HG03025 (cell line): ENCODE measurements around the gene CTNNBL1.
A peak's percentile ranks its signal among the peaks of the same experiment; 100 is the strongest.

ENCODE experiments used
- ATAC-seq: cut with Tn5 transposase; IDR thresholded peaks from one replicate; pipeline ENCODE4 v1.9.1; 2021; ENCODE audit warnings: mild to moderate bottlenecking, moderate library complexity; ENCODE audit not compliant: unreplicated experiment, low FRiP score

Gene CTNNBL1

GRCh38 chr20:37774156-37774555 lies 80.3 kb downstream of the CTNNBL1 start:
- ATAC-seq, result no peak

DNA sequence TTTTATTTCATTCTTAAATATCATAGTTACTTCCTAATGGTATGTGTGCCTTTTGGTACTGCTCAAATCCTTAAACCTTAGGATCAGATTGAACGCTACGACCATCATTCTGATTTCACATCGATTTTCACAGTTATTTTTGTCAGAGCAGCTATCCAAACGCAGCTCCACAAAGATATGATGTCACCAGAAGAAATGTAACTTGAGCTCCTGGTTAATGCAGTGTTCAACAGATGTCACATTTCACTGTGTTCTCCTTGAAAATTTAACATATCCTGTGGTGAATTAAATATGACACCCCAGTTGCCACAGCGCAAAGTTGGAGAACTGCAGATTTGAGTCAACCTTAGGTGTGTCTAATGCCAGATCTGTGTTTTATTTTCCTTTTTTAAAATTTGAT lies 81.4 kb downstream of the CTNNBL1 start:
- no peak for ATAC-seq

- ATAC-seq, result no peak
These were observed 82.2 kb downstream of the CTNNBL1 start for GRCh38 chr20:37776049-37776448.

GRCh38 chr20:37776526-37776925 lies 82.7 kb downstream of the CTNNBL1 start:
- no peak for ATAC-seq

DNA sequence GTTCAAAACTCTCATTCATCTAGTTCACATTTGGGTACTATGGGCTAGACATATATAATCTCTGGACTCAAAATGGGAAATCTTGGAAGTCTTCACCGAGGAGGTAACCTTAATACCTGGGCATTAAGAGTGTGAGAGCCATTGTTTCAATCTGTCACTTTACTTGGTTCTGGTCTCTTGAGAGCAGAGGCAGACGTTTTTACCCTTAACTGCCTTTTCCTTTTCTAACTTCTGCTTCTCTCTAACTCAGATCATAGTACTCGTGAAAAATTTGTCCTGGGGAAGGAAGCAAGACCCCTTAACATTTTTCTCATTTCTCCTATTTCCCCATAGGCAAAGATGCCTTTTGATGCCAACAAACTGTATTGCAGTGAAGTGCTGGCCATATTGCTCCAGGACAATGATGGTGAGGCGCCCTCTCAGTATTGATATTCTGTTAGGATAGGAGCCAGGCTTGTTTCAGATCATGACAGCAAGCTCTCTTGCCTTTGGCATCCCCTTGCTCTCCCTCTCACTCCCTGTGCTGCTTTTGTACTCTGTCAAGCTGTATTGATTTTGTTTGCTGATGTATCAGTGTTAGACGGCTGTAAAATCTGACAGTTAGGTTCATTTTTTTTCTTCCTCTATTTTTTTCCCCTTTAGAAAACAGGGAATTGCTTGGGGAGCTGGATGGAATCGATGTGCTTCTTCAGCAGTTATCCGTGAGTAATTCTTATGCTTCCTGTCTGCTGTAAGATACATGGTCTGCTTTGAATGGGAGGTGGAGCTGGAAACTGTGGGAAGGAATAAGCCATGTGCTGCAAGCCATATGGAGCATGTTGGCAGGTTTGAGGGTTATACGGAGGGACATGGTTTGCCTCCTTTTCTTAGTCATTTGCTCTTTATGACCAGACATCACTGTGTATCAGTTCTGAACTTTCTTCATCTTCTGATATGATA lies 83.5 kb downstream of the CTNNBL1 start:
- ATAC-seq, result no peak

- ATAC-seq, result no peak
These were observed 84.3 kb downstream of the CTNNBL1 start for GRCh38 chr20:37777988-37778659.

- no peak for ATAC-seq
These were observed 87.8 kb downstream of the CTNNBL1 start for GRCh38 chr20:37781626-37782025.

GRCh38 chr20:37786043-37786442 lies 92.2 kb downstream of the CTNNBL1 start:
- ATAC-seq, result no peak

DNA sequence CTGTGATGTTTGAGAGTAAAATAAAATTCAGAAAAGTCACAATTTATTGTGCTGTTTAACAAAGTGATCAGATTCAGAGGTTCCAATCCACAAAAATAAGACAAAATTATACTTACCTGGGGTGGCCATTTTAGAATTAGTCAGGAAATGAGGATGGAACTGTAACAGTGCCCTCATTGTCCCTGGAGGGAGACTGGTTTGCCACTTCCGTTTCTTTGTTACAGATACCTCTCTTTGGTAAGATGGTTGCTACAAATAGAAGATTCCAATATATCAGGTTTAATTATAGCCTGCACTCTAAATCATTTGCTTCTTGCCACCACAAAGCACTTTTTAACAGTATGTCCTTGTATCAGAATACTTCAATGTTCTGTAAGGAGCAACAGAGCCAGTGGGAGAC lies 95.6 kb downstream of the CTNNBL1 start:
- no peak for ATAC-seq

GRCh38 chr20:37790900-37791299 lies 97.1 kb downstream of the CTNNBL1 start:
- no peak for ATAC-seq

DNA sequence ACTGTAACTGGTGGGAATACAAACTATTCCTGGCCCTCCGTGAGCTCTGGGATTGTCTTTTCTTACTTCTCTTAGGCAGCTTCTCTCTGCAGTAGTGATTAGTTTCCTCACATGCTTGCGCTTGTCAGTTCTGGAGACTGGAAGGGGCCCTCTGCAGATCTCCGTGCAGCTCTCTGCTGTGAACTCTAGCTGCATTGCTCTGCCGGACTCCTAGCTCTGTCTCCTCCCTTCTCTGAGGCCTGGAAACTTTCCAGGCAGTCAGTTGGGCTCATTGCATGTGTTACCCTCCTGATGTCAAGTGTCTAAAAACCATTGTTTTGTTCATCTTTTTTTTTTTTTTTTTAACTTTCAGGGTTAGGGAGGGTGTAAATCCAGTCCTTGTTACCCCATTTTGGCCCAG lies 102.3 kb downstream of the CTNNBL1 start:
- ATAC-seq, result no peak

DNA sequence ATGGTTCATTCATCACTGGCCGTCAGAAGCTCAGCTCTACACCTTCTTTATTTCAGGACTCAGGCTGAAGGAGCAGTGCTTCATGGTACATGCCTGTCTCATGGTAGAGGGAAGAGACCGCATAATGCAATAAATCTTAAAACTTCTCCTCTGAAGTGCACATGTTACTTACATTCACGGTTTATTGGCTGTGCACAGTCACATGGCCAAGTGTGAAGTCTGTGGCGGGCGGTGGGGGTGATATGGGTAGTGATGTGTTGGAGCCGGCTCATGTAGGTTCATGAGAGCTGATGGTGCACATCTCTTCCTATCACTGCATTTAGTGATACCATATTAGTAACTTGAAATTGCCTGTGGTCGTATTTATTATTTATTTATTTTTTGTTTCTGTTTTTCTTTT lies 102.9 kb downstream of the CTNNBL1 start:
- ATAC-seq, result no peak

DNA sequence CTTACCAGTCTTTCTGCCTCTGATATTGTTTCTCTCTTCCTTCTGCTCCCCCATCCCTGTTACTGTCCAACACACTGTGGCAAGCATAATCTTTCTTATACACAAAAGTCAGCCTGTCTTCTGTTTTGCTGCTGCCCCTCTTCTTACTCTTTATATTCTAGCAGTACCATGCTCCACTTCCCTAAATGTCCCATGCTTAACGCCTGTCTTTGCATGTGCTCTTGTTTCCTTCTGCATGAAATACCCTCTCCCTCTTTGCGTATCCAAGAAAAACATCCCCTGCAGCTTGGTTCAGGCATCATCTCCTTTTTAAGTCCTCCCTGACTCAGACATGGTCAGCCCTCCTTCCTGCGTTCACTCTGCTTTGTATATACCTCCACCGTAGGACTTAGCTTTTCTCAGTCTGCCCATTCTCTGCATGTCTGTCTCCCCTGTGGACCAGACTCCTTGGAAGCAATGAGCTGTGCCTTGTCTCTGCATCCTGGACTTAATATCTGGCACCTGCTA lies 103.9 kb downstream of the CTNNBL1 start:
- no peak for ATAC-seq

DNA sequence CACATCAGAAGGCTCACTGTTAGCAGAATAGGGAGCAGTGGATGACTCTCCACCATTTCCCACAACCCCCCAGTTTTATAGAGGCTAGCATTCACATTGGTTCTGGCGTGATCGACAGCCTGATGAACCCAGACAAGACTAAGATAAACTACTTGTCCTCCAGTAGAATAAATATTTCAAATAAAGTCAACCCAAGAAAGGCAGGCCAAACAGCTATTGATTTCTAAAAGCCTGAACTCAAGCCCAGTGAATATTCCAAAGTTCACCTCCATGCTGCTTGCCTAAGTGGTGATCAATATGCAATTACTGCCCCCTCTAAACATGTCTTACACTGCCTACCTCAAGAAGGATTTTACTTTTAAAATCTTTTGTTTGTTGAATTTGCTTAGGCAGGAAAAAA lies 104.5 kb downstream of the CTNNBL1 start:
- no peak for ATAC-seq

DNA sequence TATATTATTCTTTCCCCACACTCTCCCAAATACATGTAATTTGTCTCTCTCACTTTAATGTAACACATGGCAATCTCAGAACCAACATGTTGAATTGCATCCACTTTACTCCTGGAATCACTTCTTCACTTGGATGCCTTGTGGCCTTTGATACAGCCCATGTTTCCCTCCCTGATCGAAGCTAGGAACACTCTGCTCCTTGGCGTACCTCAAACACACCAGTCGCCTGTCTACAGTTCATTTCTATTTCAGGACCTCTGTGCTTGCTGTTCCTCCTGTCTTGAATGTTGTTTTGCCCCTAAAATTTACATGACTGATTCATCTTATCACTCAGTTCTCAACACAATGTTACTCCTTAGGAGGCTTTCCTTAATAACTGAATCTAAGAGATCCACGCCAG lies 106.8 kb downstream of the CTNNBL1 start:
- no peak for ATAC-seq

DNA sequence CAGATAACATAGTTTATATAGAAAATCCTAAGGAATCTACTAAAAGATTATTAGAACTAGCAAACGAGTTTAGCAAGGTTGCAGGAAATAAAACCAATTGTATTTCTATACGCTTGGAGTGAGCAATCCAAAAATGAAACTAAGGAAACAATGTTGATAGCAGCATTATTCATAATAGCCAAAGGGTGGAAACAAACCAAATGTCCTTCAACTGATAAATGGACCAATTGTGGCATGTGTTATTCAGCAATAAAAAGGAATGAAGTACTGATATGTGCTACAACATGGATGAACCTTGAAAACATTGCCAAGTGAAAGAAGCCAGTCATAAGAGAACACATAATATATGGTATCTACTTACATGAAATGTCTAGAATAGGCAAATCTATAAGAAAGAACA lies 108.1 kb downstream of the CTNNBL1 start:
- no peak for ATAC-seq

DNA sequence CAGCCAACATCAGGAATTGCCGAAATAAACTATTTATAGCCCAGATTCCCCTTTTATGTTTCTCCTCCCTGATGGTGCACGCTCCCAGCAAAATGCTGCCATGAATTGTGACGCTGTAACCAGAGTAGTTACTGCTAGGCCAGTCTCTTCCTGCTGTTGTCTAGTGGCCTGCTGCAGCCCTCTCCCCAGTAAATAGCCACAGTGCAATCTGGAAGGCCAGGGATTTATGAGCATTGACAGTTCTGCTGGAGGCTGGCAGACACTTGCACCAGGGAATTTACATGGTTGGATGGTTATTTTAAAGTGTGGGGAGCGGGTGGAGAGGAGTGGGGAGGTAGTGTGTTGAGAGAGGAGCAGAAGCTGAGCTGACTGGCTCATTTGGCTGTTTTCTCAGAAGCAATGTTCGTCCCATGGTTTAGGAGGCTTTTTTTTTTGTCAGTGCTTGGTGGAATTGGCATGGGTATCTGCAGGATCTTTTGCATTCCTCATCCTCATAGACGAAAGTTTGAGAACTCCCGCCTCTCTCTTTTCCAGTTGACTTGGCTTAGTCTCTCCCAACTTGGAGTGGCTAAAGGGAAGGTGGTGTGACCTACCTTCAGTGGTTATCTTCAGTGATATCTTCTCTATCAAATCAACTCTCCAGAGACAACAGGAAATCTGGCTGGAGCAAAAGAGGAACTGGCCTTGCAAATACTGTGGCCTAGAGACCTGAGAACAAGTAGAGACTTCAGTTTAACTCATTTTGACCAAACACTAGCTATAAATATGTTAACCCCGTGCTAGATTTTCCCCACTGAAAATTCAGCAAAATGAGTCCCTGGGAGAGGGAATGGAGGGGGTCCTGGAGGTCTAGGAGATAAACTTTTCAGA lies 109.8 kb downstream of the CTNNBL1 start:
- no peak for ATAC-seq

DNA sequence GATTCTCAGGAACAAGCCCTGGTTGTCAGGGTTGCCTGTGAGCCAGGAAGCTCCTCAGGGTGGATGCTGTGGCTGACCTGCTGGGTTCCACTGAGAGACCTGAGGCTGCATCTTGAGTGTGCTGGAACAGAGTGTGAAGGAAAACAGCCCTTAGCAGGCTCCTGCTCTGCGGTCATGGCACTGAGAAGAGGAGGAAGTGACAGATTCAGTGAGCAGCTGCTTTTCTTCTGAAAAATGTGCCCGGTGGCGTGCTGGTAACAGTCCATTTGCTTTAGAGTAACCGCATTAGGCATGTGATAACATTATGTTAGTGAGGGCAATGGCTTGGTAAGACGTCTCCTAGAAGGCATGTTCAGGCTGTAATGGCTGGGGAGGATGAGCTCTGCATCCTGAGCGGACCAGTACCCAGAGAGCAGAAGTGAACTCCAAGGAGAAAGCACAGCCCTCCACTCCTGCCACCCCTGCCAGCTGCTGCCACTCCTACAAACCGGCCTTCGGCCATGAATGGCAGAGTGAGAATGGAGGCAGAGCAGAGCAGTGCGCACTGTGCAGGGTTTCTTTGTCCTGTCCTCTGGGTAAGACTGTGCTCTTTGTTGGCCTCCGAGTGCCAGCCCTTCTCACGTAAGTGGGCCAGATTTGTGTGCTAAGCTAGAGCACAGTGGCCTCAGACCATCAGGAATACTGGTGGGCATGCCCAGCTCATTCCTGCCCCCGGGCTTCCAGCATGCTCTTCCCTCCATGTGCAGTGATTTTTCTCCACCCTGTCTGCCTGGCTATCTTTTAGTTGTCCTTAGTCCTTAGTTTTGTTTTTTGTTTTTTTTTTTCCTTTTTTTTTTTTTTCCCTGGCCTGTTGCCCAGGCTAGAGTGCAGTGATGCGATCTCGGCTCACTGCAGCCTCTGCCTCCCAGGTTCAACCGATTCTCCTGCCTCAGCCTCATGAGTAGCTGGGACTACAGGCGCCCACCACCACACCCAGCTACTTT lies 111.0 kb downstream of the CTNNBL1 start:
- peak; percentile 39 for ATAC-seq

- no peak for ATAC-seq
These were observed 113.8 kb downstream of the CTNNBL1 start for GRCh38 chr20:37807471-37808232.
